HUES6 (cell line): ENCODE results near the gene DEPDC7.
A peak's percentile ranks its signal among the peaks of the same experiment; 100 is the strongest.
"Not testable (repeated sequence)": the region's sequence is repeated elsewhere in the genome, so short reads cannot be mapped to it uniquely, and the experiment has no call there.

Source experiments
- H3K27ac ChIP-seq: 2 replicates; pipeline ENCODE4 v1.7.0; 2013; ENCODE audit warnings: low read depth, mild to moderate bottlenecking, low read length, inconsistent platforms
- H3K27me3 ChIP-seq: 2 replicates; pipeline ENCODE4 v1.6.1; 2013; ENCODE audit warnings: low read length; ENCODE audit not compliant: control insufficient read depth, insufficient read depth
- H3K36me3 ChIP-seq: 2 replicates; pipeline ENCODE4 v1.6.1; 2013; ENCODE audit warnings: low read length; ENCODE audit not compliant: control insufficient read depth, insufficient read depth
- H3K4me1 ChIP-seq: 2 replicates; pipeline ENCODE4 v1.6.1; 2013; ENCODE audit warnings: low read length; ENCODE audit not compliant: control insufficient read depth, insufficient read depth
- H3K4me3 ChIP-seq: 2 replicates; pipeline ENCODE4 v1.5.1; 2013; ENCODE audit warnings: low read depth, low read length
- H3K9ac ChIP-seq: one replicate; pipeline ENCODE4 v1.6.1; 2013; ENCODE audit warnings: mild to moderate bottlenecking, low read length
- H3K9me3 ChIP-seq: 2 replicates; pipeline ENCODE4 v1.6.1; 2013; ENCODE audit warnings: low read depth, low read length; ENCODE audit not compliant: control insufficient read depth, insufficient read depth

The DEPDC7 gene

GRCh38 chr11:33021937-33022336 is 6.3 kb downstream of the DEPDC7 start:
- H3K4me1 ChIP-seq = peaks cover 16% of the 10 kb centered on the region
- H3K27me3 ChIP-seq = 0 out of 2 replicates have a peak, but pooled peaks cover 2% of the 10 kb centered on the region
- no peaks in the 10 kb centered on the region for H3K9me3 ChIP-seq
- no peak overlapping the region for H3K4me3 ChIP-seq
- H3K36me3 ChIP-seq = no peaks in the 10 kb centered on the region
- H3K9ac ChIP-seq = no peak overlapping the region
- no peak overlapping the region for H3K27ac ChIP-seq

- Histone ChIP-seq H3K4me3 (no peak overlapping the region), H3K4me1 (peaks cover 10% of the 10 kb centered on the region), H3K9me3 (no peaks in the 10 kb centered on the region), H3K9ac (no peak overlapping the region), H3K27me3 (no peaks in the 10 kb centered on the region), H3K36me3 (no peaks in the 10 kb centered on the region), H3K27ac (no peak overlapping the region)
These were observed 9.7 kb downstream of the DEPDC7 start for GRCh38 chr11:33025339-33025722.

- Histone ChIP-seq H3K27ac (no peak overlapping the region), H3K27me3 (no peaks in the 10 kb centered on the region), H3K9me3 (no peaks in the 10 kb centered on the region), H3K4me1 (peaks cover 10% of the 10 kb centered on the region), H3K36me3 (no peaks in the 10 kb centered on the region; the same call in 1 of the 2 replicates), H3K4me3 (no peak overlapping the region), H3K9ac (no peak overlapping the region)
These were observed 11.6 kb downstream of the DEPDC7 start for GRCh38 chr11:33027233-33027632.

- H3K27me3 ChIP-seq = no peaks in the 10 kb centered on the region
- peaks cover 10% of the 10 kb centered on the region for H3K4me1 ChIP-seq
- H3K27ac ChIP-seq = no peak overlapping the region
- H3K9ac ChIP-seq = no peak overlapping the region
- no peaks in the 10 kb centered on the region for H3K9me3 ChIP-seq
- no peaks in the 10 kb centered on the region; the same call in 1 of the 2 replicates for H3K36me3 ChIP-seq
- H3K4me3 ChIP-seq = no peak overlapping the region
These were observed 12.3 kb downstream of the DEPDC7 start for GRCh38 chr11:33027846-33028536.

- no peak overlapping the region for H3K9ac ChIP-seq
- H3K36me3 ChIP-seq = no peaks in the 10 kb centered on the region; the same call in 1 of the 2 replicates
- no peak overlapping the region for H3K4me3 ChIP-seq
- peaks cover 10% of the 10 kb centered on the region for H3K4me1 ChIP-seq
- no peaks in the 10 kb centered on the region for H3K9me3 ChIP-seq
- H3K27ac ChIP-seq = no peak overlapping the region
- H3K27me3 ChIP-seq = no peaks in the 10 kb centered on the region
These were observed 12.8 kb downstream of the DEPDC7 start for GRCh38 chr11:33028537-33028914.

GRCh38 chr11:33029218-33029617 is 13.5 kb downstream of the DEPDC7 start:
- H3K9ac ChIP-seq, H3K9me3 ChIP-seq, H3K36me3 ChIP-seq, H3K27ac ChIP-seq, H3K27me3 ChIP-seq, H3K4me3 ChIP-seq: not testable (repeated sequence)
- peaks cover 10% of the 10 kb centered on the region for H3K4me1 ChIP-seq

GRCh38 chr11:33033493-33033892 is 17.8 kb downstream of the DEPDC7 start:
- Histone ChIP-seq H3K27me3 (no peaks in the 10 kb centered on the region), H3K4me3 (no peak overlapping the region), H3K9ac (no peak overlapping the region), H3K4me1 (no peaks in the 10 kb centered on the region), H3K36me3 (no peaks in the 10 kb centered on the region; the same call in 1 of the 2 replicates), H3K27ac (no peak overlapping the region), H3K9me3 (no peaks in the 10 kb centered on the region)

GRCh38 chr11:33035011-33035410 is 19.3 kb downstream of the DEPDC7 start:
- Histone ChIP-seq H3K9ac (no peak overlapping the region), H3K4me3 (no peak overlapping the region), H3K27me3 (no peaks in the 10 kb centered on the region), H3K36me3 (no peaks in the 10 kb centered on the region; the same call in 1 of the 2 replicates), H3K27ac (no peak overlapping the region), H3K4me1 (no peaks in the 10 kb centered on the region), H3K9me3 (no peaks in the 10 kb centered on the region)

GRCh38 chr11:33039274-33040032 is 23.8 kb downstream of the DEPDC7 start, which contains the start of gene TCP11L1:
Gene TCP11L1 (plus strand): TSS chr11:33039572. CDS start chr11:33043774, 4,202 bp downstream.
- Histone ChIP-seq H3K9me3 (no peaks in the 10 kb centered on the region), H3K4me1 (peaks cover 10% of the 10 kb centered on the region), H3K27ac (peak within 1 kb of the TSS; percentile 84), H3K4me3 (peak within 1 kb of the TSS; percentile 85), H3K9ac (peak within 1 kb of the TSS; percentile 97), H3K27me3 (no peaks in the 10 kb centered on the region), H3K36me3 (peaks cover 9% of the 10 kb centered on the region)

- Histone ChIP-seq H3K36me3 (peaks cover 16% of the 10 kb centered on the region), H3K9me3 (peaks cover 6% of the 10 kb centered on the region; the same call in 1 of the 2 replicates), H3K4me3 (peak overlapping the region; percentile 85), H3K9ac (peak overlapping the region; percentile 97), H3K27ac (0 out of 2 replicates have a peak overlapping the region, but pooled peaks have one; percentile 84), H3K27me3 (no peaks in the 10 kb centered on the region), H3K4me1 (peaks cover 10% of the 10 kb centered on the region)
These were observed 24.6 kb downstream of the DEPDC7 start for GRCh38 chr11:33040033-33040861.
